ENCODE data around the gene FAM216B.

The FAM216B gene

DNA sequence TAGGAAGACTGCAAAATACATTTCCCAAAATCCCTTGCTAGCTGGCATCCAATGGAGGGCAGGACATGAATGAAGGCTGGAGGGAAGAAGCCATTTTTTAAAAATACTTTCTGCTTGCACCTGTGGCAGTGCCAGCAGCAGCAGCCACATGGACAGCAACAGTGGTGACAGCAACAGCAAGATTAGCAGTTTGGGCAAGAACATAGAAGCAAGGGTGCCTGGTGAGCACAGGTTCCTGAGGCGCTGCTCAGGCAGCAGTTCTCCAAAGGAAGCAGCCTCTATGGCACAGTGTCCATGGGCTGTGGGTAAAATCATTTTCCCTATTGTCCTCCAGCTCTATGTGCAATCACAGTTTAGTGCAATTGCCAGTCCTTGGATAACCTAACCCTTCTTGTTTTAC, 1.3 kb upstream of the FAM216B start:
- Histone ChIP-seq H3K27me3 (replicated peaks) (no peaks in the 10 kb centered on the region), H3K4me3 (ENCODE audit: low read depth, low read length) (no peak overlapping the region), H3K36me3 (replicated peaks) (no peaks in the 10 kb centered on the region), H3K27ac (no peak overlapping the region)
- TF ChIP-seq, protein P1, sequence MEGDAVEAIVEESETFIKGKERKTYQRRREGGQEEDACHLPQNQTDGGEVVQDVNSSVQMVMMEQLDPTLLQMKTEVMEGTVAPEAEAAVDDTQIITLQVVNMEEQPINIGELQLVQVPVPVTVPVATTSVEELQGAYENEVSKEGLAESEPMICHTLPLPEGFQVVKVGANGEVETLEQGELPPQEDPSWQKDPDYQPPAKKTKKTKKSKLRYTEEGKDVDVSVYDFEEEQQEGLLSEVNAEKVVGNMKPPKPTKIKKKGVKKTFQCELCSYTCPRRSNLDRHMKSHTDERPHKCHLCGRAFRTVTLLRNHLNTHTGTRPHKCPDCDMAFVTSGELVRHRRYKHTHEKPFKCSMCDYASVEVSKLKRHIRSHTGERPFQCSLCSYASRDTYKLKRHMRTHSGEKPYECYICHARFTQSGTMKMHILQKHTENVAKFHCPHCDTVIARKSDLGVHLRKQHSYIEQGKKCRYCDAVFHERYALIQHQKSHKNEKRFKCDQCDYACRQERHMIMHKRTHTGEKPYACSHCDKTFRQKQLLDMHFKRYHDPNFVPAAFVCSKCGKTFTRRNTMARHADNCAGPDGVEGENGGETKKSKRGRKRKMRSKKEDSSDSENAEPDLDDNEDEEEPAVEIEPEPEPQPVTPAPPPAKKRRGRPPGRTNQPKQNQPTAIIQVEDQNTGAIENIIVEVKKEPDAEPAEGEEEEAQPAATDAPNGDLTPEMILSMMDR (IDR thresholded peaks at IDR 0.05; ENCODE audit: low read depth, low read length, missing control alignments) = no peak
- in situ Hi-C loops (cut with HindIII; ENCODE audit: low pct_ligation_motif_present, low sequenced_read_pairs) = no loop called here
- no peak for DNase-seq

DNA sequence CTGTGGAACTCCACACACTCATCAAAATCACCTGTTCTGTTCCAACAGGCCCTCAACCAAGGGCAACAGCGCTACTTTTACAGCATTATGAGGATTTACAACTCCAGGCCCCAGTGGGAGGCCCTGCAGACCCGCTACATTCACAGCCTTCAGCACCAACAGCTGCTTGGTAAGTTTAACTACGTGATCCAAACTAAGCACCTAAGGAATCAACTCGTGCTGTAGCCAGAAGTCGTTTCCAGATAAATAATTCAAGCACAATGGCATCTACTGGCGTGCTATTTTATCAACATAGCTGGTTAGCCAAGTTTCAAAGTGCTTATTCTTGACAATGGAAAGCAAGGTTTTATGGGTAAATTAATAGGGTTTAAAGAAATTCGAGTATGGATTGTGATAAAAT, 5.3 kb downstream of the FAM216B start:
- no peak overlapping the region for H3K4me3 ChIP-seq (ENCODE audit: low read depth, low read length)
- TF ChIP-seq, protein P1 (IDR thresholded peaks at IDR 0.05; ENCODE audit: low read depth, low read length, missing control alignments) = no peak
- no peaks in the 10 kb centered on the region for H3K27me3 ChIP-seq (replicated peaks)
- no peaks in the 10 kb centered on the region for H3K36me3 ChIP-seq (replicated peaks)
- in situ Hi-C loops (cut with HindIII; ENCODE audit: low pct_ligation_motif_present, low sequenced_read_pairs) = no loop called here
- H3K27ac ChIP-seq = no peak overlapping the region
- no peak for DNase-seq

- in situ Hi-C loops (cut with HindIII; ENCODE audit: low pct_ligation_motif_present, low sequenced_read_pairs) = no loop called here
- DNase-seq = no peak
- no peak overlapping the region for H3K4me3 ChIP-seq (ENCODE audit: low read depth, low read length)
- no peaks in the 10 kb centered on the region for H3K36me3 ChIP-seq (replicated peaks)
- no peak overlapping the region for H3K27ac ChIP-seq
- TF ChIP-seq, protein P1 (IDR thresholded peaks at IDR 0.05; ENCODE audit: low read depth, low read length, missing control alignments) = no peak
- H3K27me3 ChIP-seq (replicated peaks) = no peaks in the 10 kb centered on the region
Observed at GRCh38 chr13:42788601-42789000, 7.2 kb downstream of the FAM216B start.

DNA sequence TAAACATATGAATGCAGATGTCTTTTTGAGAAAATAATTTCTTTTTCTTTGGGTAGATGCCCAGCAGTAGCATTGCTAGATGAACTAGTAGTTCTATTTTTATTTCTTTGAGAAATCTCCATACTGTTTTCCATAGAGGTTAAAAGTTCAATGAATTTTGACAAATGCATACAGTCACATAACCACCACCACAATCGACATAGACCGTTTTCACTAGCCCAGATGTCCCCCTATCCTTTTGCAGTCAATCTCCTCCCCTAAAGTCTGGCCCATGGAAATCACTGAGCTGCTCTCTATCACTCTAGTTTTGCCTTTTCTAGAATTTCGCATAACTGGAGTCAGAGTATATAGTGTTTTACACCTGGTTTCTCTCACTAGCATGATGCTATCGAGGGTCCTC, 10.8 kb downstream of the FAM216B start:
- no peak for DNase-seq
- Histone ChIP-seq H3K27me3 (replicated peaks) (no peaks in the 10 kb centered on the region), H3K27ac (no peak overlapping the region), H3K36me3 (replicated peaks) (no peaks in the 10 kb centered on the region), H3K4me3 (ENCODE audit: low read depth, low read length) (no peak overlapping the region)
- in situ Hi-C loops (cut with HindIII; ENCODE audit: low pct_ligation_motif_present, low sequenced_read_pairs) = no loop called here
- TF ChIP-seq, protein P1 (IDR thresholded peaks at IDR 0.05; ENCODE audit: low read depth, low read length, missing control alignments) = no peak

GRCh38 chr13:42794577-42795275, 13.3 kb downstream of the FAM216B start:
- in situ Hi-C loops (cut with HindIII; ENCODE audit: low pct_ligation_motif_present, low sequenced_read_pairs) = no loop called here
- H3K27me3 ChIP-seq (replicated peaks) = no peaks in the 10 kb centered on the region
- no peak for DNase-seq
- no peak overlapping the region for H3K4me3 ChIP-seq (ENCODE audit: low read depth, low read length)
- no peaks in the 10 kb centered on the region for H3K36me3 ChIP-seq (replicated peaks)
- H3K27ac ChIP-seq = no peak overlapping the region
- TF ChIP-seq, protein P1 (IDR thresholded peaks at IDR 0.05; ENCODE audit: low read depth, low read length, missing control alignments) = no peak

- Histone ChIP-seq H3K27ac (no peak overlapping the region), H3K27me3 (replicated peaks) (no peaks in the 10 kb centered on the region), H3K36me3 (replicated peaks) (no peaks in the 10 kb centered on the region), H3K4me3 (ENCODE audit: low read depth, low read length) (no peak overlapping the region)
- in situ Hi-C loops (cut with HindIII; ENCODE audit: low pct_ligation_motif_present, low sequenced_read_pairs) = no loop called here
- no peak for DNase-seq
- TF ChIP-seq, protein P1 (IDR thresholded peaks at IDR 0.05; ENCODE audit: low read depth, low read length, missing control alignments) = no peak
Observed at GRCh38 chr13:42795666-42796065, 14.3 kb downstream of the FAM216B start.

Data from brain microvascular endothelial cell (primary cell).